CD8-positive, alpha-beta memory T cell (primary cell): ENCODE data around the gene NDUFS6. TPM values are rescaled to one million over a fixed set of nuclear protein-coding genes. Genes with fewer than 3 reads are reported as not detected.

Experiments used
- CTCF ChIA-PET: fragments of 350-600 bp; sonication (Branson Sonifier 250); formaldehyde crosslinking; loops from one replicate; lab custom pipeline; 2021; ENCODE audit warnings: antibody characterized with exemption; lab: Charles Lee
- POLR2A ChIA-PET: fragments of 350-600 bp; sonication (Branson Sonifier 250); formaldehyde crosslinking; loops from one replicate; lab custom pipeline; 2021; ENCODE audit warnings: antibody characterized with exemption; lab: Charles Lee
- DNase-seq, 5 donors: peaks; one replicate each; pipeline versions ENCODE4 v3.0.0 to v3.0.0-alpha.2; 2020 to 2022; ENCODE audit warnings: mixed read lengths in 1 of 5
- H3K27ac ChIP-seq: one replicate; pipeline ENCODE4 v1.7.0; 2013; ENCODE audit warnings: low read depth, mild to moderate bottlenecking, low read length, moderate library complexity
- H3K27me3 ChIP-seq: 2 replicates; pipeline ENCODE4 v1.7.0; 2013; ENCODE audit warnings: low read length, mild to moderate bottlenecking; ENCODE audit not compliant: insufficient read depth, poor library complexity, severe bottlenecking
- H3K36me3 ChIP-seq: 2 replicates; pipeline ENCODE4 v1.7.0; 2013; ENCODE audit warnings: mild to moderate bottlenecking, low read length, moderate library complexity; ENCODE audit not compliant: insufficient read depth
- H3K4me1 ChIP-seq: 2 replicates; pipeline ENCODE4 v1.7.0; 2013; ENCODE audit warnings: mild to moderate bottlenecking, low read length, moderate library complexity; ENCODE audit not compliant: insufficient read depth
- H3K4me3 ChIP-seq: 2 replicates; pipeline ENCODE4 v1.7.0; 2013; ENCODE audit warnings: mild to moderate bottlenecking, low read length
- H3K9me3 ChIP-seq: 2 replicates; pipeline ENCODE4 v1.7.0; 2013; ENCODE audit warnings: mild to moderate bottlenecking, low read length
- H3K27ac Mint-ChIP-seq, 8 donors: one replicate each; pipeline ENCODE4 v1.8.0; 2020 to 2021; ENCODE audit warnings: mixed read lengths in 8 of 8, mild to moderate bottlenecking in 6 of 8, inconsistent platforms in 3 of 8, moderate library complexity in 3 of 8
- H3K27me3 Mint-ChIP-seq, 2 donors: one replicate each; pipeline ENCODE4 v1.8.0; 2020 to 2021; ENCODE audit warnings: mixed read lengths in 2 of 2, mild to moderate bottlenecking in 1 of 2, moderate library complexity in 1 of 2
- H3K36me3 Mint-ChIP-seq, 3 donors: one replicate each; pipeline ENCODE4 v1.8.0; 2020 to 2021; ENCODE audit warnings: mixed read lengths in 3 of 3, inconsistent platforms in 1 of 3, mild to moderate bottlenecking in 1 of 3
- H3K4me1 Mint-ChIP-seq, 3 donors: one replicate each; pipeline ENCODE4 v1.8.0; 2020 to 2021; ENCODE audit warnings: mixed read lengths in 3 of 3, inconsistent platforms in 1 of 3, mild to moderate bottlenecking in 1 of 3
- H3K4me3 Mint-ChIP-seq, 7 donors: one replicate each; pipeline ENCODE4 v1.8.0; 2020 to 2021; ENCODE audit warnings: mixed read lengths in 7 of 7, mild to moderate bottlenecking in 6 of 7, moderate library complexity in 4 of 7, inconsistent platforms in 2 of 7
- H3K9me3 Mint-ChIP-seq, 5 donors: one replicate each; pipeline ENCODE4 v1.8.0; 2020 to 2022; ENCODE audit warnings: mixed read lengths in 5 of 5, mild to moderate bottlenecking in 3 of 5, moderate library complexity in 2 of 5, inconsistent platforms in 1 of 5
- polyA plus RNA-seq: library from polyadenylated mRNA; unstranded; fragments of 300-500 nt; fragmentation: Illumina TruSeq; gene quantifications from one replicate; pipeline ENCODE4 v1.2.3, GENCODE V29; 2021
- total RNA-seq, 2 experiments: library from RNA; stranded (reverse); gene quantifications; one replicate each; pipeline ENCODE4 v1.2.3, GENCODE V29; 2021

NDUFS6 gene
- total and polyA plus RNA-seq, 3 experiments from 2014 or later = 43.4 to 83.7 (median 44.2) TPM

DNA sequence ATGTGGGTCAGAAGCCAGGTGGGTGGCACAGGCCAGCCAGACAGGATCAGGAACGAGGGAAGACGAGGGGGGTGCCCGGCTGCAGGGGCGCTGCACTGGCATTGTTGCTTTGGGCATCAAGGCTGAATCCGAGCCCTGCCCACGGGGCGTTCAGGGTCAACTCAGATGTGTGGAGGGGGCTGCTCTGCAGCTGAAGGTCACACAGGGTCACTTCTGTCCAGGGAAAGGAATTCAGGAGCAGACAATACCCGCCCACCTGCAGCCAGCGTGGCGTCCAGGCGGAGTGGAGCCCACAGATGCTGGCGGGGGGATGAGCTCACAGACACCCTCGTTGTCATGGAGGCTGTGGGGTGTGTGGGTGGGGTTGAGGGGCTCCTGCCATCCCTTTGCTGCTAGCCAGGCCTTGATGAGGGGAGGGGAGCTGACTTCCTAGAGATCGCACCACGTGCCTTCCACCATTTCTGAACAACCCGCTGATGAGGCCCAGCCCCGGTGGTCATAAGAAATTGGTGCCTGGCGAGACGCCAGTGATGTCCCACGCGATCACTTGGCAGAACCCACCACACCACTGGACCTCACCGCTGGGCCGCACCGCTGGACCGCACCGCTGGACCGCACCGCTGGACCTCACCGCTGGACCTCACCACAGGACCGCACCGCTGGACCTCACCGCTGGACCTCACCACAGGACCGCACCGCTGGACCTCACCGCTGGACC is 32.8 kb upstream of the NDUFS6 start:
- H3K27me3 Mint-ChIP-seq = peaks cover 15 to 17% of the 10 kb centered on the region in 2 donors
- H3K4me1 ChIP-seq = no peaks in the 10 kb centered on the region

DNA sequence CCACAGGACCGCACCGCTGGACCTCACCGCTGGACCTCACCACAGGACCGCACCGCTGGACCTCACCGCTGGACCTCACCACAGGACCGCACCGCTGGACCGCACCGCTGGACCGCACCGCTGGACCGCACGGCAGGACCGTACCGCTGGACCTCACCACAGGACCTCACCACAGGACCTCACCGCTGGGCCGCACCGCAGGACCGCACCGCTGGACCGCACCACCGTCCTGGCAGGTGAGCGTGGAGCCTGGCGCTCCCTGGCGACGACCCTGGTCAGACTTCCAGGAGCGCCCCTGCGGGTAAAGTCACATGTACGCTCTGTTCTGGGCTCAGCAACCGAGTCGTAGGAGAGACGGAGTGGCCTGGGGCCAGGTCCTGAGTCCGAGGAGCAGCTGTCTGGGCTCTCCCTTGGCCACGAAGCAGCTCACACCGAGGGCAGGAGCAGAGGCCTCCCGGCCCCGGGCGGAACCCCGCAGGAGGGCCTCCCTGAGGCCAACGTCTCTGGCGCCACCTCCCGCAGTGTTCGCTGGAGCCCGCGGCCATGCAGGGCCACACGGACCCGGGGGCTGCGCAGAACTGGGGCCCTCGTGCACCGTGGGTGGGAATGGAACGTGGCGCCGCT is 32.1 kb upstream of the NDUFS6 start:
- Histone ChIP-seq H3K4me1 (no peaks in the 10 kb centered on the region), H3K4me3 (no peak overlapping the region), H3K9me3 (no peaks in the 10 kb centered on the region), H3K27me3 (no peaks in the 10 kb centered on the region), H3K36me3 (no peaks in the 10 kb centered on the region), H3K27ac (no peak overlapping the region)
- ChIA-PET POLR2A (no interaction called here), CTCF (no interaction called here)
- H3K27ac Mint-ChIP-seq = no peak overlapping the region
- peak in 1 of 5 donors; percentile 41 for DNase-seq
- no peak overlapping the region for H3K4me3 Mint-ChIP-seq
- peaks cover 9 to 13% of the 10 kb centered on the region in 2 donors for H3K27me3 Mint-ChIP-seq
- no peaks in the 10 kb centered on the region for H3K36me3 Mint-ChIP-seq
- no peaks in the 10 kb centered on the region for H3K4me1 Mint-ChIP-seq
- no peaks in the 10 kb centered on the region for H3K9me3 Mint-ChIP-seq

More for the DNA sequence above, 32.8 kb upstream of the NDUFS6 start:
- Histone ChIP-seq H3K36me3 (no peaks in the 10 kb centered on the region), H3K9me3 (no peaks in the 10 kb centered on the region), H3K27me3 (no peaks in the 10 kb centered on the region), H3K27ac (no peak overlapping the region), H3K4me3 (no peak overlapping the region)
- no peaks in the 10 kb centered on the region for H3K36me3 Mint-ChIP-seq
- CTCF ChIA-PET = no interaction called here
- H3K27ac Mint-ChIP-seq = no peak overlapping the region
- POLR2A ChIA-PET = no interaction called here
- H3K4me1 Mint-ChIP-seq = no peaks in the 10 kb centered on the region
- no peak overlapping the region for H3K4me3 Mint-ChIP-seq
- H3K9me3 Mint-ChIP-seq = no peaks in the 10 kb centered on the region
- DNase-seq = peak in 1 of 5 donors; percentile 11

DNA sequence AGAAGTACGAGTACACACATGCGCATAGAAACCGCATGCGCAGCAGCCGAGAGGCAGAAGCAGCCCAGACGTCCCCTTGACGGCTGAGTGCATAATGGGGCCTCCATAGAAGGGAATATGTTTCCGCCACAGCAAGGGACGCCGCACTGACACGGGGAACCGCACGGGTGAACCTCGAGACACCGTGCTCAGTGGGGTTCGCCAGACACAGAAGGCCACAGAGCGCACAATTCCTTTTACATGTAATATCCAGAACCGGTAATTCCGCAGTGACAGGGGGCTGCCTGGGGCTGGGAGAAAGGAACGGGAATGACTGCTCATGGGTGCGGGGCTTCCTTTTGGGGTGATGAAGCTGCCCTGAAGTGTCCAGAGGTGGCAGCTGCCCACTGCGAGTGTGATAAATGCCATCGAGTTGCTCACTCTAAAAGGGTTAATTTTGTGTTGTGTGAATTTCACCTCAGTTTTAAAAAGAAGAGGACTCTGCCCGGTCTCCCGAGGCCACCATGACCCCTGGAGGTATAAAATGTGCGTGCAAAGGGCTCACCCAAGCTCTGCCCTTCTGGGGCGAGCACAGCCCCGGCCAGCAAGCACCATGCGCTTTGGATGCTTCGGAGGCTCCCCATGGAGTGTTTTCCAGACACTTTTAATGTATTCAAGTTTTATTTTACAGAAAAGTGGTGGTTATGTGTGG is 31.3 kb upstream of the NDUFS6 start:
- no peak overlapping the region for H3K4me3 ChIP-seq
- no peak overlapping the region for H3K27ac ChIP-seq
- H3K4me1 Mint-ChIP-seq = no peaks in the 10 kb centered on the region
- no peaks in the 10 kb centered on the region for H3K9me3 Mint-ChIP-seq
- H3K27me3 Mint-ChIP-seq = peaks cover 4 to 11% of the 10 kb centered on the region in 2 donors
- H3K27me3 ChIP-seq = no peaks in the 10 kb centered on the region
- no peaks in the 10 kb centered on the region for H3K4me1 ChIP-seq
- H3K27ac Mint-ChIP-seq = no peak overlapping the region
- ChIA-PET POLR2A (no interaction called here), CTCF (no interaction called here)
- H3K36me3 Mint-ChIP-seq = no peaks in the 10 kb centered on the region
- no peak overlapping the region for H3K4me3 Mint-ChIP-seq
- H3K9me3 ChIP-seq = no peaks in the 10 kb centered on the region
- no peaks in the 10 kb centered on the region for H3K36me3 ChIP-seq
- DNase-seq = peak in 1 of 5 donors; percentile 19

DNA sequence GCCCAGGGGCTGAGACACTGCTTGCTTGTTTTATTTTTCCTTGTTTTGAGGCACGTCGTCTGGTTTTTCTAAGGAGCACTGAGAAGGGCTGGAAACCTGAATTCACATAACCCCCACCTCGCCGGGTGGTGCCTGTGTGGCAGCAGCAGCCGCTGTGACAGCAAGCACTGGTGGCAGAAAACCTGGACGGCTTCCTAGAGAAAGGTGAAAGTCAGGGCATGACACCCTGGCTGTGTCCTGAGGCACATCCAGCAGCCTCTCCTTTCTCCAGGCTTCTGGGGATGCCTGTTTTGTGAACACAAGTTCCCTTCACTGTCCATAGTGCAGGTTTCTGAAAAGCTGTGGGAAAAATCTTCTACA is 30.8 kb upstream of the NDUFS6 start:
- H3K4me3 Mint-ChIP-seq = no peak overlapping the region
- ChIA-PET POLR2A (no interaction called here), CTCF (interaction anchor here (1.4 kb wide), 1 partner anchor 9 kb away, joined by 4 read pairs; no protein-coding TSS in a partner anchor)
- no peaks in the 10 kb centered on the region for H3K4me1 Mint-ChIP-seq
- no peaks in the 10 kb centered on the region for H3K4me1 ChIP-seq
- no peak overlapping the region for H3K27ac ChIP-seq
- no peaks in the 10 kb centered on the region for H3K36me3 Mint-ChIP-seq
- no peaks in the 10 kb centered on the region for H3K9me3 ChIP-seq
- H3K36me3 ChIP-seq = no peaks in the 10 kb centered on the region
- H3K27me3 Mint-ChIP-seq = peaks cover 2 to 11% of the 10 kb centered on the region in 2 donors
- no peaks in the 10 kb centered on the region for H3K9me3 Mint-ChIP-seq
- H3K4me3 ChIP-seq = no peak overlapping the region
- H3K27ac Mint-ChIP-seq = no peak overlapping the region
- H3K27me3 ChIP-seq = no peaks in the 10 kb centered on the region
- peak in 1 of 5 donors; percentile 8 for DNase-seq

DNA sequence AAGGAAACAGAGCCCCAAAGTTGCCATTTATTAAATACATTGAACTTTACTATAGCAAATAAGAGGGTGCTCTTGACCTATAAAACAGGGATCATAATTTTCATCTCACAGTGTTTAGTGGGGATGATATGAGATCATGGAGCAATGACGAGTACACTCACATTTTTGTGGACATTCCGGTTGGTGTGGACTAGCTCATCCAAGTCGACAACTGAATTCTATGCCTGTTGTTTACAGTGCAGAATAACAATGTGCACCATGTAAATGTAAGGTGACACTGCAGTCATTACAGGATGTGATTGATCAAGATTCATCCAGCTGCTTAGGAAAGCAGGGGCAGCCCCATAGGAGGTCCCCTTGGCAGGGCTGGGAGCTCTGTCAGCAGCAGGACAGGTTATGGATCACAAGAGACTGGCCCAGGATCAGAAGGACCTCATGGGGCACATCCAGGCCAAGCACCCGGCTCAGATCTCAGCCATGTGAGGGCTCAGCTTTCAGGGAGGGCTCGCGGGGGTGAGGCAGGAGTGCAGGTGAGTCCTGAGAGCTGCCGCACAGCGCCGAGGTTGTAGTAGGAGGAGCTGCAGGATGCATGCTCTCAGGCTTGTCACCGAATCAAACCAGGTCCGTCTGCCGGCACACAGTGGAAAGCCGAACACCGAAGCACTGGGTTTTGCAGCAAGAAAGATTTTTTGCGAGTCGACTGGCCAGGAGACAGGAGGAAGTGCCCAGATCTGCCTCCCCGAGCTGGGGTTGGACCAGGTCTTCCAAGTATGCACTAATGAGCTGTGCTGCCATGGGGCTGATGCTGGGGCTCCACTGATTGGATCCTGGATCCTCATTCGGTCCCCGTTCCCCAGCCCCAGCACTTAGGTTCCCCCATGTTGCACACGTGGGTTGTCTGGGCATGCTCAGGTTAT is 29.8 kb upstream of the NDUFS6 start:
- H3K4me1 Mint-ChIP-seq = no peaks in the 10 kb centered on the region
- H3K36me3 Mint-ChIP-seq = no peaks in the 10 kb centered on the region
- Histone ChIP-seq H3K36me3 (no peaks in the 10 kb centered on the region), H3K27me3 (no peaks in the 10 kb centered on the region), H3K27ac (no peak overlapping the region), H3K9me3 (no peaks in the 10 kb centered on the region), H3K4me1 (no peaks in the 10 kb centered on the region), H3K4me3 (no peak overlapping the region)
- POLR2A ChIA-PET = no interaction called here
- H3K9me3 Mint-ChIP-seq = no peaks in the 10 kb centered on the region
- H3K4me3 Mint-ChIP-seq = no peak overlapping the region
- peak in 1 of 5 donors; percentile 13 for DNase-seq
- no peak overlapping the region for H3K27ac Mint-ChIP-seq
- CTCF ChIA-PET = interaction anchor here (1.4 to 2.2 kb wide), 4 partner anchors 8 to 29 kb away, joined by 4 to 10 read pairs (median 5); partner anchors contain the start of gene NDUFS6
- peaks cover 2 to 4% of the 10 kb centered on the region in 2 donors for H3K27me3 Mint-ChIP-seq

DNA sequence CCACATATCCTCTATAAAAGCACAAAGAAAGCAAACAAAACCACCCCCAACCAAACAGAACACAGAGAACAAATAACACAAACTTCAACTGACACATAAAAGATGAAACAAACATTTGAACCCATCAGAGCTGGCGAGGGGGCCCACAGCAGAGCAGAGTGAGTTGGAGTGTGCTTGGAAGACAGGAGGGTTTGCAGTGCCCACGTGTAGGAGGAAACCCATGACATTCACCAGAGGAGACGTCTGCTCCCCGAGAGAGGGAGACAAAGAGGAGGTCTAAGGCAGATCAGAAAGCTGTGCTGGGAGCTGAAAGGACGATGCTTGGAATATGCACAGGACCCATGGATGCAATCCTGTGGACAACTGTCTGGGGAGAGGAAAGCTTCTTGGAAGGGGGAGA is 28.6 kb upstream of the NDUFS6 start:
- Mint-ChIP-seq H3K4me3 (no peak overlapping the region), H3K4me1 (no peaks in the 10 kb centered on the region), H3K27ac (peak overlapping the region in 2 of 8 donors; percentile 2 to 5), H3K36me3 (no peaks in the 10 kb centered on the region), H3K27me3 (peaks cover 2 to 6% of the 10 kb centered on the region in 2 donors), H3K9me3 (no peaks in the 10 kb centered on the region)
- Histone ChIP-seq H3K4me1 (no peaks in the 10 kb centered on the region), H3K27ac (no peak overlapping the region), H3K36me3 (no peaks in the 10 kb centered on the region), H3K27me3 (no peaks in the 10 kb centered on the region), H3K4me3 (no peak overlapping the region), H3K9me3 (no peaks in the 10 kb centered on the region)
- peak in 2 of 5 donors; percentile 21 to 50 for DNase-seq
- POLR2A ChIA-PET = interaction anchor here (1.1 kb wide), 1 partner anchor 20 kb away, joined by 3 read pairs; no protein-coding TSS in a partner anchor
- CTCF ChIA-PET = interaction anchor here (1.4 to 2.2 kb wide), 5 partner anchors 9 to 267 kb away, joined by 3 to 10 read pairs (median 5); partner anchors contain the start of gene NDUFS6

DNA sequence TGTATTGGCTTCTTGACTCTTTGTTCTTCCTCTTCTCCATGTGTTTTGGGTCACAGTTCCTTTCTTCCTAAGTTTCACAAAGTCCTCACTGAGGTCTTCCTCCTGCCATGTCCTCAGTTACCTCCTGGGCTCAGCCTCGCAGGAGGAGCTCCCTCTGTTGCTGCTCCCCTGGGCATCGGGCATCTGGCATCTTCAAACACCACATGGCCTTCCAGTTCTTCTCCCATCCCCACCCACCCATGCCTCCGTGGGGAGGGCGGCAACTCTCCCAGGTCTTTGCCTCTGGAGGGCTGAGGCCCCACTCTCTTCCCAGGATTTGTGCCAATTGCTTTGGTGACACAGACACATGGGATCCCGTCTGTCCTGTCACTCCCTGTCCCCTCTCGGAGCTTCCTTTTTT is 24.4 kb upstream of the NDUFS6 start:
- Histone ChIP-seq H3K9me3 (no peaks in the 10 kb centered on the region), H3K4me1 (no peaks in the 10 kb centered on the region), H3K36me3 (no peaks in the 10 kb centered on the region), H3K27me3 (no peaks in the 10 kb centered on the region), H3K27ac (no peak overlapping the region), H3K4me3 (no peak overlapping the region)
- Mint-ChIP-seq H3K27ac (no peak overlapping the region), H3K9me3 (no peaks in the 10 kb centered on the region), H3K4me3 (no peak overlapping the region), H3K36me3 (no peaks in the 10 kb centered on the region), H3K27me3 (peaks cover 0 to 2% of the 10 kb centered on the region in 2 donors), H3K4me1 (no peaks in the 10 kb centered on the region)
- CTCF ChIA-PET = no interaction called here
- peak in 1 of 5 donors; percentile 1 for DNase-seq
- POLR2A ChIA-PET = no interaction called here
